Neural crest cell (in vitro differentiated cells): Measurements from ENCODE around the gene IPO4. TPM values are rescaled to one million over a fixed set of nuclear protein-coding genes. Genes with fewer than 3 reads are reported as not detected.

Experiments used
- DNase-seq: peaks from one replicate; pipeline ENCODE4 v3.0.0; 2021; ENCODE audit warnings: low read depth, mixed read lengths, low spot score
- H3K27ac Mint-ChIP-seq: one replicate; pipeline ENCODE4 v1.8.0; 2021; ENCODE audit warnings: mild to moderate bottlenecking, mixed read lengths; ENCODE audit not compliant: unreplicated experiment
- H3K27me3 Mint-ChIP-seq: 2 replicates; pipeline ENCODE4 v1.8.0; 2021; ENCODE audit warnings: low read depth, mild to moderate bottlenecking, mixed read lengths
- H3K36me3 Mint-ChIP-seq: 2 replicates; pipeline ENCODE4 v1.8.0; 2021; ENCODE audit warnings: low read depth, mild to moderate bottlenecking, mixed read lengths
- H3K4me1 Mint-ChIP-seq: 2 replicates; pipeline ENCODE4 v1.8.0; 2021; ENCODE audit warnings: mixed read lengths
- H3K4me3 Mint-ChIP-seq: one replicate; pipeline ENCODE4 v1.8.0; 2021; ENCODE audit warnings: mild to moderate bottlenecking, mixed read lengths
- H3K9me3 Mint-ChIP-seq: 2 replicates; pipeline ENCODE4 v1.8.0; 2021; ENCODE audit warnings: mixed read lengths
- CTCF ChIP-seq: fragments of 200-600 bp; sonication (generic); conservative IDR thresholded peaks from 2 replicates; pipeline ENCODE4 v1.5.0; 2021; ENCODE audit warnings: antibody characterized with exemption, mild to moderate bottlenecking
- total RNA-seq: library from RNA; stranded (reverse); gene quantifications from 2 replicates; pipeline ENCODE4 v1.2.1, GENCODE V29; 2021

IPO4 gene
- total RNA-seq, 1 donor from 2014 or later: 88.3 TPM

- Mint-ChIP-seq H3K27me3 (no peaks in the 10 kb centered on the region), H3K4me3 (peak overlapping the region; percentile 91), H3K36me3 (peaks cover 12% of the 10 kb centered on the region), H3K9me3 (no peaks in the 10 kb centered on the region), H3K4me1 (peaks cover 35% of the 10 kb centered on the region), H3K27ac (peak overlapping the region; percentile 24)
- DNase-seq: no peak
- TF ChIP-seq CTCF: no peak
These were observed 25.4 kb upstream of the IPO4 start for GRCh38 chr14:24213866-24214662.

- Mint-ChIP-seq H3K36me3 (peaks cover 12% of the 10 kb centered on the region), H3K27me3 (no peaks in the 10 kb centered on the region), H3K27ac (peak within 1 kb of the TSS; percentile 99), H3K9me3 (no peaks in the 10 kb centered on the region), H3K4me1 (peaks cover 35% of the 10 kb centered on the region), H3K4me3 (peak within 1 kb of the TSS; percentile 91)
- no peak for TF ChIP-seq CTCF
- peak; percentile 89 for DNase-seq
These were observed 24.6 kb upstream of the IPO4 start, which contains the start of gene CHMP4A for GRCh38 chr14:24212924-24213865. TSS of gene CHMP4A (minus strand) at chr14:24213488. CDS start at chr14:24213439, 49 bp downstream.

GRCh38 chr14:24211311-24211710, 22.7 kb upstream of the IPO4 start:
- H3K9me3 Mint-ChIP-seq: no peaks in the 10 kb centered on the region
- no peak for TF ChIP-seq CTCF
- no peak for DNase-seq
- H3K4me1 Mint-ChIP-seq: peaks cover 34% of the 10 kb centered on the region
- H3K27me3 Mint-ChIP-seq: no peaks in the 10 kb centered on the region
- H3K36me3 Mint-ChIP-seq: peaks cover 20% of the 10 kb centered on the region
- H3K27ac Mint-ChIP-seq: no peak overlapping the region
- H3K4me3 Mint-ChIP-seq: peak overlapping the region; percentile 91

GRCh38 chr14:24207625-24208024, 19.0 kb upstream of the IPO4 start:
- Mint-ChIP-seq H3K9me3 (no peaks in the 10 kb centered on the region), H3K4me3 (no peak overlapping the region), H3K27me3 (no peaks in the 10 kb centered on the region), H3K27ac (no peak overlapping the region), H3K4me1 (peaks cover 10% of the 10 kb centered on the region), H3K36me3 (peaks cover 30% of the 10 kb centered on the region)
- no peak for DNase-seq
- no peak for TF ChIP-seq CTCF

- Mint-ChIP-seq H3K4me1 (peaks cover 10% of the 10 kb centered on the region), H3K4me3 (no peak overlapping the region), H3K27ac (no peak overlapping the region), H3K9me3 (no peaks in the 10 kb centered on the region), H3K36me3 (peaks cover 32% of the 10 kb centered on the region), H3K27me3 (no peaks in the 10 kb centered on the region)
- TF ChIP-seq CTCF: no peak
- no peak for DNase-seq
These were observed 18.5 kb upstream of the IPO4 start for GRCh38 chr14:24207104-24207551.
